Panc1 (cell line): Measurements from ENCODE around the gene TSHR. TPM values are rescaled to one million over a fixed set of nuclear protein-coding genes. Genes with fewer than 3 reads are reported as not detected.

Experiments used
- ATAC-seq: fragments of 200-7000 bp; cut with Tn5 transposase; 2 replicates; pipeline ENCODE4 v1.9.1; 2020; ENCODE audit warnings: mild to moderate bottlenecking, moderate library complexity
- BruUV-seq: library from RNA; stranded (reverse); fragments of 400-500 nt; replicated peaks from 2 replicates; lab custom pipeline; 2021; lab: Mats Ljungman, UMichigan
- CTCF ChIA-PET: fragments of 300-600 bp; sonication (Branson Sonifier 250); formaldehyde crosslinking; loops from one replicate; lab custom pipeline; 2022; ENCODE audit warnings: antibody characterized with exemption; lab: Charles Lee
- POLR2A ChIA-PET: fragments of 300-600 bp; sonication (Branson Sonifier 250); formaldehyde crosslinking; loops from one replicate; lab custom pipeline; 2022; ENCODE audit warnings: antibody characterized with exemption; lab: Charles Lee
- DNase-seq: peaks from one replicate; pipeline ENCODE4 v3.0.0-alpha.2; 2010; ENCODE audit warnings: low read depth, low spot score
- H3K27ac ChIP-seq: 2 replicates; pipeline ENCODE4 v1.5.1; 2011; ENCODE audit warnings: mild to moderate bottlenecking, low read length, inconsistent platforms
- H3K27me3 ChIP-seq: fragments of 200-500 bp; sonication (Bioruptor generic); 2 replicates; pipeline ENCODE4 v1.6.0; 2014; ENCODE audit warnings: low read length, inconsistent platforms; ENCODE audit not compliant: control insufficient read depth, insufficient read depth
- H3K36me3 ChIP-seq: fragments of 200-500 bp; sonication (Bioruptor generic); 2 replicates; pipeline ENCODE4 v1.5.1; 2014; ENCODE audit warnings: inconsistent platforms, mild to moderate bottlenecking, low read length, moderate library complexity; ENCODE audit not compliant: control insufficient read depth, insufficient read depth
- H3K4me1 ChIP-seq: 2 replicates; pipeline ENCODE4 v1.5.1; 2011; ENCODE audit warnings: inconsistent platforms, mild to moderate bottlenecking, low read length, moderate library complexity; ENCODE audit not compliant: control insufficient read depth, insufficient read depth
- H3K4me3 ChIP-seq, 2 experiments: 2 replicates each; pipeline ENCODE4 v1.5.1; 2011 to 2012; ENCODE audit warnings: low read depth in 2 of 2, low read length in 2 of 2, mild to moderate bottlenecking in 2 of 2, inconsistent platforms in 1 of 2, moderate library complexity in 1 of 2
- H3K9me3 ChIP-seq: fragments of 200-500 bp; sonication (Bioruptor generic); 2 replicates; pipeline ENCODE4 v1.5.1; 2014; ENCODE audit warnings: low read depth, mild to moderate bottlenecking, inconsistent platforms, low read length, moderate library complexity; ENCODE audit not compliant: control insufficient read depth, insufficient read depth
- POLR2AphosphoS5 ChIP-seq: IDR thresholded peaks from 2 replicates; pipeline ENCODE4 v1.6.1; 2012; ENCODE audit warnings: mild to moderate bottlenecking, low read depth, low read length, moderate library complexity
- SIN3A ChIP-seq: IDR thresholded peaks from 2 replicates; pipeline ENCODE4 v1.6.1; 2012; ENCODE audit warnings: low read depth, mild to moderate bottlenecking, low read length, moderate library complexity, borderline replicate concordance; ENCODE audit not compliant: insufficient read depth
- TCF7L2 ChIP-seq: IDR thresholded peaks from 2 replicates; pipeline ENCODE4 v1.6.1; 2011; ENCODE audit warnings: mild to moderate bottlenecking, low read depth, low read length, inconsistent platforms
- in situ Hi-C: cut with HindIII; loops from 2 replicates; pipeline ENCODE4 v1.10.0; 2016; ENCODE audit warnings: low sequenced_read_pairs, low pct_unique_long_range_greater_than_20kb
- intact Hi-C: fragments of 100-400 bp; cut with micrococcal nuclease; formaldehyde crosslinking; loops from one replicate; pipeline ENCODE4 v1.10.0; 2022; ENCODE audit not compliant: unreplicated experiment
- total RNA-seq: library from RNA; stranded (reverse); gene quantifications from one replicate; pipeline ENCODE4 v1.2.1, GENCODE V29; 2021; ENCODE audit not compliant: unreplicated experiment
- TF ChIP-seq, protein P1 (sequence below): fragments of 450-650 bp; IDR thresholded peaks from 2 replicates; pipeline ENCODE4 v1.5.1; 2017; ENCODE audit warnings: mild to moderate bottlenecking
- TF ChIP-seq, protein P2 (sequence below), 2 experiments: IDR thresholded peaks; 2 replicates each; pipeline ENCODE4 v1.6.1; 2011 to 2012; ENCODE audit warnings: low read depth in 2 of 2, control low read depth in 1 of 2, low read length in 1 of 2, mild to moderate bottlenecking in 1 of 2, moderate library complexity in 1 of 2; ENCODE audit not compliant: insufficient read depth in 1 of 2

TSHR gene
- total RNA-seq, 1 experiment from 2014 or later = not detected

DNA sequence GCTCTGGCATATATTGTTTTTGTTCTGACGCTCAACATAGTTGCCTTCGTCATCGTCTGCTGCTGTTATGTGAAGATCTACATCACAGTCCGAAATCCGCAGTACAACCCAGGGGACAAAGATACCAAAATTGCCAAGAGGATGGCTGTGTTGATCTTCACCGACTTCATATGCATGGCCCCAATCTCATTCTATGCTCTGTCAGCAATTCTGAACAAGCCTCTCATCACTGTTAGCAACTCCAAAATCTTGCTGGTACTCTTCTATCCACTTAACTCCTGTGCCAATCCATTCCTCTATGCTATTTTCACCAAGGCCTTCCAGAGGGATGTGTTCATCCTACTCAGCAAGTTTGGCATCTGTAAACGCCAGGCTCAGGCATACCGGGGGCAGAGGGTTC lies 188.4 kb downstream of the TSHR start:
- TF ChIP-seq SIN3A = no peak
- no peak for TF ChIP-seq POLR2AphosphoS5
- TF ChIP-seq, protein P1, sequence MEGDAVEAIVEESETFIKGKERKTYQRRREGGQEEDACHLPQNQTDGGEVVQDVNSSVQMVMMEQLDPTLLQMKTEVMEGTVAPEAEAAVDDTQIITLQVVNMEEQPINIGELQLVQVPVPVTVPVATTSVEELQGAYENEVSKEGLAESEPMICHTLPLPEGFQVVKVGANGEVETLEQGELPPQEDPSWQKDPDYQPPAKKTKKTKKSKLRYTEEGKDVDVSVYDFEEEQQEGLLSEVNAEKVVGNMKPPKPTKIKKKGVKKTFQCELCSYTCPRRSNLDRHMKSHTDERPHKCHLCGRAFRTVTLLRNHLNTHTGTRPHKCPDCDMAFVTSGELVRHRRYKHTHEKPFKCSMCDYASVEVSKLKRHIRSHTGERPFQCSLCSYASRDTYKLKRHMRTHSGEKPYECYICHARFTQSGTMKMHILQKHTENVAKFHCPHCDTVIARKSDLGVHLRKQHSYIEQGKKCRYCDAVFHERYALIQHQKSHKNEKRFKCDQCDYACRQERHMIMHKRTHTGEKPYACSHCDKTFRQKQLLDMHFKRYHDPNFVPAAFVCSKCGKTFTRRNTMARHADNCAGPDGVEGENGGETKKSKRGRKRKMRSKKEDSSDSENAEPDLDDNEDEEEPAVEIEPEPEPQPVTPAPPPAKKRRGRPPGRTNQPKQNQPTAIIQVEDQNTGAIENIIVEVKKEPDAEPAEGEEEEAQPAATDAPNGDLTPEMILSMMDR = no peak
- TF ChIP-seq TCF7L2 = no peak
- TF ChIP-seq, protein P2, sequence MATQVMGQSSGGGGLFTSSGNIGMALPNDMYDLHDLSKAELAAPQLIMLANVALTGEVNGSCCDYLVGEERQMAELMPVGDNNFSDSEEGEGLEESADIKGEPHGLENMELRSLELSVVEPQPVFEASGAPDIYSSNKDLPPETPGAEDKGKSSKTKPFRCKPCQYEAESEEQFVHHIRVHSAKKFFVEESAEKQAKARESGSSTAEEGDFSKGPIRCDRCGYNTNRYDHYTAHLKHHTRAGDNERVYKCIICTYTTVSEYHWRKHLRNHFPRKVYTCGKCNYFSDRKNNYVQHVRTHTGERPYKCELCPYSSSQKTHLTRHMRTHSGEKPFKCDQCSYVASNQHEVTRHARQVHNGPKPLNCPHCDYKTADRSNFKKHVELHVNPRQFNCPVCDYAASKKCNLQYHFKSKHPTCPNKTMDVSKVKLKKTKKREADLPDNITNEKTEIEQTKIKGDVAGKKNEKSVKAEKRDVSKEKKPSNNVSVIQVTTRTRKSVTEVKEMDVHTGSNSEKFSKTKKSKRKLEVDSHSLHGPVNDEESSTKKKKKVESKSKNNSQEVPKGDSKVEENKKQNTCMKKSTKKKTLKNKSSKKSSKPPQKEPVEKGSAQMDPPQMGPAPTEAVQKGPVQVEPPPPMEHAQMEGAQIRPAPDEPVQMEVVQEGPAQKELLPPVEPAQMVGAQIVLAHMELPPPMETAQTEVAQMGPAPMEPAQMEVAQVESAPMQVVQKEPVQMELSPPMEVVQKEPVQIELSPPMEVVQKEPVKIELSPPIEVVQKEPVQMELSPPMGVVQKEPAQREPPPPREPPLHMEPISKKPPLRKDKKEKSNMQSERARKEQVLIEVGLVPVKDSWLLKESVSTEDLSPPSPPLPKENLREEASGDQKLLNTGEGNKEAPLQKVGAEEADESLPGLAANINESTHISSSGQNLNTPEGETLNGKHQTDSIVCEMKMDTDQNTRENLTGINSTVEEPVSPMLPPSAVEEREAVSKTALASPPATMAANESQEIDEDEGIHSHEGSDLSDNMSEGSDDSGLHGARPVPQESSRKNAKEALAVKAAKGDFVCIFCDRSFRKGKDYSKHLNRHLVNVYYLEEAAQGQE (IDR thresholded peaks at IDR 0.05; ENCODE audit: insufficient read depth in 1 of 2, low read depth in 2 of 2, low read length in 1 of 2) = no peak
- Histone ChIP-seq H3K9me3 (no peaks in the 10 kb centered on the region), H3K36me3 (no peaks in the 10 kb centered on the region), H3K4me3 (no peak overlapping the region), H3K27me3 (no peaks in the 10 kb centered on the region), H3K4me1 (no peaks in the 10 kb centered on the region), H3K27ac (no peak overlapping the region)
- CTCF ChIA-PET = no interaction called here
- POLR2A ChIA-PET = no interaction called here
- DNase-seq (no peak), ATAC-seq (no peak)
- intact Hi-C loops (no loop called here), in situ Hi-C loops (no loop called here)
- BruUV-seq = no TSS peak

DNA sequence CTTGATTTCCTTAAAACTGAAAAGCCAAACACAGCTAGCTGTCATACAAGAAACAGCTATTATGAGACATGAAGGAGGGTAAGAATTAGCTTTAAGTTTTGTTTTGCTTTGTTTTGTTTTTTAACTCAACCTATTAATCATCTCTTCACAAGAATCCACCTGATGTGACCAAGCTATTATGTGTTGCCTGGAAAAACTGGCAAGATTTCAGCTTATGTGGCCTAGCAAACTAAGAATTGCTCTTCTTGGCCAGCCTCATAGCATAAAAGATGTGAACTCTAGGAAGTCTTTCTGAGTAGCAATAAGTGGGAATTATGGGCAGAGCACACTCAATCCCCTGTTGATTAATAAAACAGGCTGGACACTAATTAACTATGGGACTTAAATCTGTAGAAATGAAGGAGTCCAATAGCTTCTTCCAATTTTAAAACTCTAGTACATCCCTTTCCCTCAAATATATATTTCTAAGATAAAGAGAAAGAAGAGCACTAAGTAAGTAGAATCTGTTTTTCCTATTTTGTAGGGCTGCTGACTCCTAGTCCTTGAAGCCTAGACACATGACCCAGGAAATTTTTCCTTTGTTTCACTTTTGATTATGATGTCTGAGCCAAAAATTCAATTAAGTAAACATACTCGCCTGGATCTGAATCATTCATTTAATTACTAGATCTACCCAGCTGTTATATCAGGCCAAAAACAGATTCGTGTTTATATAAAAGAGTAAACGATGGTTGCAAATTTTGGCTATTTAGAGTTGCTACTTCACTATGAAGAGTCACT lies 189.6 kb downstream of the TSHR start:
- H3K27me3 ChIP-seq = no peaks in the 10 kb centered on the region
- no peaks in the 10 kb centered on the region for H3K9me3 ChIP-seq
- TF ChIP-seq POLR2AphosphoS5 = no peak
- TF ChIP-seq, protein P2 (IDR thresholded peaks at IDR 0.05; ENCODE audit: insufficient read depth in 1 of 2, low read depth in 2 of 2, low read length in 1 of 2) = no peak
- TF ChIP-seq SIN3A = no peak
- TF ChIP-seq, protein P1 = no peak
- no peak for TF ChIP-seq TCF7L2
- DNase-seq (no peak), ATAC-seq (no peak)
- ChIA-PET POLR2A (no interaction called here), CTCF (interaction anchor here (0.6 kb wide), 1 partner anchor 10 kb away, joined by 3 read pairs; no protein-coding TSS in a partner anchor)
- intact Hi-C loops = no loop called here
- H3K36me3 ChIP-seq = no peaks in the 10 kb centered on the region
- BruUV-seq = no TSS peak
- H3K27ac ChIP-seq = no peak overlapping the region
- in situ Hi-C loops = no loop called here
- no peaks in the 10 kb centered on the region for H3K4me1 ChIP-seq
- H3K4me3 ChIP-seq = no peak overlapping the region
